HepG2 (cell line): Measurements from ENCODE around the gene DLG1.

Source experiments
- CAMTA2 ChIP-seq: sonication (generic); formaldehyde crosslinking; IDR thresholded peaks from 2 replicates; pipeline ENCODE4 v1.4.0; 2020; ENCODE audit warnings: mild to moderate bottlenecking, missing genetic modification reagents, borderline replicate concordance
- KDM6A ChIP-seq: IDR thresholded peaks from 2 replicates; pipeline ENCODE4 v1.6.1; 2016; ENCODE audit warnings: low read depth
- NR2F1 ChIP-seq, 2 experiments: fragments of 450-650 bp in 1 of 2; formaldehyde crosslinking in 1 of 2; IDR thresholded peaks; 2 replicates each; pipeline versions ENCODE4 v1.5.0 to v1.6.1; 2016 to 2020; ENCODE audit warnings: mild to moderate bottlenecking in 1 of 2, missing compliant biosample characterization in 1 of 2, missing genetic modification reagents in 1 of 2, moderate library complexity in 1 of 2
- POLR2AphosphoS5 ChIP-seq: IDR thresholded peaks from 2 replicates; pipeline ENCODE4 v1.6.1; 2012; ENCODE audit warnings: low read depth, low read length
- TCF12 ChIP-seq, 2 experiments: fragments of 450-650 bp in 1 of 2; sonication (generic) in 1 of 2; formaldehyde crosslinking in 1 of 2; IDR thresholded peaks; 2 replicates each; pipeline versions ENCODE4 v1.6.1 to v1.8.0; 2017 to 2022; ENCODE audit warnings: antibody characterized with exemption in 1 of 2, mild to moderate bottlenecking in 1 of 2, missing genetic modification reagents in 1 of 2, moderate library complexity in 1 of 2

- TF ChIP-seq CAMTA2 (CRISPR knock-in tag) (no peak), KDM6A (CRISPR knock-in tag) (no peak), NR2F1 (CRISPR knock-in tag; IDR thresholded peaks at IDR 0.05) (no peak), TCF12 (IDR thresholded peaks at IDR 0.05) (no peak), TCF12 (CRISPR knock-in tag; IDR thresholded peaks at IDR 0.05) (no peak), POLR2AphosphoS5 (no peak)
Observed at GRCh38 chr3:197009532-197010019, 288.8 kb downstream of the DLG1 start.
